Measurements from ENCODE around the gene DUS4L.
A peak's percentile ranks its signal among the peaks of the same experiment; 100 is the strongest.

The DUS4L gene

DNA sequence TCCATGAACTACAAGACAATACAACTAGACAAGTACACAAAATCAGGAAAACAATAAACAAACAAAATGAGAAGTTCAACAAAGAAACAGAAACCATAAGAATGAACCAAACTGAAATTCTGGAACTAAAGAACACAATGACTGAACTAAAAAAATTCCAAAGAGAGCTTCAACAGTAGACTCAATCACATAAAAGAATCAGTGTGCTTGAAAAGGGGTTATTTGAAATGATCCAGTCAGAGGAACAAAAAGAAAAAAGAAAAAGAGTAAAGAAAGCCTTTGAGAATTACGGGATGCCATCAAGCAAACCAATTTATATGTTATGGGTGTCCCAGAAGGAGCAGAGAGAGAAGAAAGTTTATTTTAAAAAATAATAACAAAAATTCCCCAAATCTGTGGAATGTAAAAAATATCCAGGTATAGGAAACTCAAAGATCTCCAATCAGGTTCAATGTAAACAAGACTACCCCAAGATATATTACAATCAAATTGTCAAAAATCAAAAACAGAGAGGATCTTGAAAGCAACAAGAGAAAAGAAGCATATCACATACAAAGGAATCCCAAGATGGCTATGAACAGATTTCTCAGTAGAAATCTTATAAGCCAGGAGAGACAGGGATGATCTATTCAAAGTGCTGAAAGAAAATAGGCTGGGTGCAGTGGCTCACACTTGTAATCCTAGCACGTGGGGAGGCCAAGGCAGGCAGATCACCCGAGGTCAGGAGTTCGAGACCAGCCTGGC is 18.8 kb upstream of the DUS4L start:
- no peak for FAIRE-seq

DNA sequence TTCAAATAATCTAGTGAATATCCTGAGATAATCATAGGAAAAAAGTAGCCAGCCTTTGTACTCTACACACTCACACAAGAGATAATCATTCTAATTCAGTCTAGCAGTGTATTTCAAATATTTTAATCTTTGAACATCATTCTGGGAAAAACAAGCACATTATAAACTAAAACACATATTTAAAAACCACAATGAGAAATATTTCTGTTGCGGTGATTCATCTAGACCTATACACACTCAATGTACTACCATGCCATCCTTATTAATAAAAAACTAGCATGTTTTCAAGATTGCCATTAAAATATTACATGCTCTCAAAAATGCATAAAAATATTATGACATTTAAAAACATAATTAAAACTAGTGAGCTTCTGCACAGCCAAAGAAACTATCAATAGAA is 11.8 kb upstream of the DUS4L start:
- no peak for TF ChIP-seq PAX5 (IDR thresholded peaks at IDR 0.05; ENCODE audit: insufficient read depth, low read length, severe bottlenecking)
- TF ChIP-seq TAF1 (IDR thresholded peaks at IDR 0.05; ENCODE audit: low read depth, low read length) = no peak
- no peak for TF ChIP-seq SPI1 (IDR thresholded peaks at IDR 0.05; ENCODE audit: low read depth, low read length)
- no peak for TF ChIP-seq POU2F2 (IDR thresholded peaks at IDR 0.05; ENCODE audit: low read depth, low read length)
- no peak for TF ChIP-seq POLR2A (IDR thresholded peaks at IDR 0.05; ENCODE audit: low read depth, low read length)
- TF ChIP-seq POLR2AphosphoS5 (IDR thresholded peaks at IDR 0.05; ENCODE audit: low read depth, low read length) = no peak
- FAIRE-seq (no peak), DNase-seq (ENCODE audit: insufficient read length, low spot score) (no peak)

More for the DNA sequence above, 18.8 kb upstream of the DUS4L start:
- TF ChIP-seq SPI1 (IDR thresholded peaks at IDR 0.05; ENCODE audit: low read depth, low read length) (no peak), PAX5 (IDR thresholded peaks at IDR 0.05; ENCODE audit: insufficient read depth, low read length, severe bottlenecking) (no peak), POLR2AphosphoS5 (IDR thresholded peaks at IDR 0.05; ENCODE audit: low read depth, low read length) (no peak), POU2F2 (IDR thresholded peaks at IDR 0.05; ENCODE audit: low read depth, low read length) (no peak), TAF1 (IDR thresholded peaks at IDR 0.05; ENCODE audit: low read depth, low read length) (no peak), POLR2A (IDR thresholded peaks at IDR 0.05; ENCODE audit: low read depth, low read length) (no peak)
- DNase-seq (ENCODE audit: insufficient read length, low spot score) = no peak

GRCh38 chr7:107555893-107556292 is 7.9 kb upstream of the DUS4L start:
- TF ChIP-seq POLR2A (IDR thresholded peaks at IDR 0.05; ENCODE audit: low read depth, low read length) (no peak), PAX5 (IDR thresholded peaks at IDR 0.05; ENCODE audit: insufficient read depth, low read length, severe bottlenecking) (no peak), SPI1 (IDR thresholded peaks at IDR 0.05; ENCODE audit: low read depth, low read length) (no peak), POU2F2 (IDR thresholded peaks at IDR 0.05; ENCODE audit: low read depth, low read length) (no peak), TAF1 (IDR thresholded peaks at IDR 0.05; ENCODE audit: low read depth, low read length) (no peak), POLR2AphosphoS5 (IDR thresholded peaks at IDR 0.05; ENCODE audit: low read depth, low read length) (no peak)
- no peak for FAIRE-seq

GRCh38 chr7:107559864-107560263 is 3.9 kb upstream of the DUS4L start:
- FAIRE-seq (no peak), DNase-seq (ENCODE audit: insufficient read length, low spot score) (no peak)
- no peak for TF ChIP-seq POU2F2 (IDR thresholded peaks at IDR 0.05; ENCODE audit: low read depth, low read length)
- TF ChIP-seq SPI1 (IDR thresholded peaks at IDR 0.05; ENCODE audit: low read depth, low read length) = no peak
- TF ChIP-seq POLR2A (IDR thresholded peaks at IDR 0.05; ENCODE audit: low read depth, low read length) = no peak
- TF ChIP-seq TAF1 (IDR thresholded peaks at IDR 0.05; ENCODE audit: low read depth, low read length) = no peak
- no peak for TF ChIP-seq PAX5 (IDR thresholded peaks at IDR 0.05; ENCODE audit: insufficient read depth, low read length, severe bottlenecking)
- TF ChIP-seq POLR2AphosphoS5 (IDR thresholded peaks at IDR 0.05; ENCODE audit: low read depth, low read length) = no peak

More at GRCh38 chr7:107555893-107556292, 7.9 kb upstream of the DUS4L start:
- no peak for DNase-seq (ENCODE audit: insufficient read length, low spot score)

DNA sequence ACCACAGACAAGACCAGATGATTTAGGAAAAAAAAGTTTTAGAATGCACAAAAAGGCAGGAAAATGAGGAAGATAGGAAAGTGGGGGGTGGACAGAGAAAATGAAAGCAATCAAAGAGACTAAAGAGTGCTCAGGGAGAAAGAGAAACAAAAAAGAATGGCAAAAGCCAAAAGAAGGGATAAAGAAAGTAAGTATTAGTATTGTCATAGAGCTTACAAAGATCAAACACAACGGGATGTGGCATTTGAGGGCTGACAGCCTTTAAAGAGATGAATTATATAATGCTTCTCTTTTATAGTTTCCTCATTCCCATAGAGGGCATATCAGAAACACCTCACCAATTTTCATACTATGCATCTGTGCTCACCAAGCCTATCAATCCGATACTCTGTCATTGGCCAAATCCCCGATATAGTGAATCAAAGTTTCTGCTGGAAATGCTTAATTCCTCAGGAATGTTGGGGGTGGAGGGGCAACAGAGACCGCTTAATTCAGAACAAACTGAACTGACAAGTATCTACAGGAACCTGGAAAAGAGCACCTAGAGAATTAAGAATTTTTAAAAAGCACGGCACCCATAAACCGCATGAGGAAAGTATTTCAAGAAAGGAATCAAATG is 2.8 kb upstream of the DUS4L start:
- no peak for DNase-seq (ENCODE audit: insufficient read length, low spot score)
- FAIRE-seq = no peak
- TF ChIP-seq POU2F2 (IDR thresholded peaks at IDR 0.05; ENCODE audit: low read depth, low read length) (no peak), TAF1 (IDR thresholded peaks at IDR 0.05; ENCODE audit: low read depth, low read length) (no peak), POLR2A (IDR thresholded peaks at IDR 0.05; ENCODE audit: low read depth, low read length) (no peak), POLR2AphosphoS5 (IDR thresholded peaks at IDR 0.05; ENCODE audit: low read depth, low read length) (no peak), PAX5 (IDR thresholded peaks at IDR 0.05; ENCODE audit: insufficient read depth, low read length, severe bottlenecking) (no peak), SPI1 (IDR thresholded peaks at IDR 0.05; ENCODE audit: low read depth, low read length) (no peak)

GRCh38 chr7:107563081-107563774 is 543 bp upstream of the DUS4L start:
- DNase-seq (ENCODE audit: insufficient read length, low spot score) = peak; percentile 18
- no peak for TF ChIP-seq SPI1 (IDR thresholded peaks at IDR 0.05; ENCODE audit: low read depth, low read length)
- TF ChIP-seq POU2F2 (IDR thresholded peaks at IDR 0.05; ENCODE audit: low read depth, low read length) = no peak
- no peak for TF ChIP-seq POLR2A (IDR thresholded peaks at IDR 0.05; ENCODE audit: low read depth, low read length)
- TF ChIP-seq POLR2AphosphoS5 (IDR thresholded peaks at IDR 0.05; ENCODE audit: low read depth, low read length) = no peak
- FAIRE-seq = no peak

DNA sequence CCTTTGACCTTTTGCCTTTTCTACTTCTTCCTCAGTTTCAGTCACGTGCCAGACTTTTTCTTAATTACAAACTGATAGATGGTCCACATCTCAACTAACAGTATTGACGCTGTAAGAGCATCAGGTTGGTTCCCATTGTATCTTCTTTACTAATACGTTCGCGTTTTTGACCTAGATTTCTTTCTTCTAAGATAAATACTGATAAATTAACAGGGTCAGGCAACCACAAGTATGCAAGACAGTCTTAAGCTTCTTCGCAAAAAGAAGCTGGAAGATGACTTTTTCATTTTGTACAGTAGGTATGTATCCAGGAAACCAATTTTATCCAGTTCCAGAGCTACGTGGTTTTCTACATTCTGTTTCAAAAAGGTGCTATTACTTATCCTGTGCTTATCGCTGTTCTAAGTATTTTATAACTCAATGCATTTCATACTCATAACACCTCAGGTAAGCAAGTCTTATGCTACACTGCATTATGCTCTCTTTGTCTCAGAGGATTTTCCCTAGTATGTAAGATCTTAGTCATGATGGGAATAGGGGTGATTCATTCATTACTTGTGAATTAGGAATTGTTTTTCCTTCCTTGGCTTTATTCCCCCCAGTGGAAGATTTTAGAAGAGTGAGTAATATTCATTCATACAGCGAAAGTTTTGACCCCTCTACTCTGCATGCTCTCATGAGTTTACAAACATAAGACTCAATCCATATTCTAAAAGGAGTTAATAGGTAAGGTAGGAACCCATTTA is 955 bp downstream of the DUS4L start:
- FAIRE-seq = peak; percentile 66
- TF ChIP-seq POLR2A (IDR thresholded peaks at IDR 0.05; ENCODE audit: low read depth, low read length) (no peak), SPI1 (IDR thresholded peaks at IDR 0.05; ENCODE audit: low read depth, low read length) (no peak), PAX5 (IDR thresholded peaks at IDR 0.05; ENCODE audit: insufficient read depth, low read length, severe bottlenecking) (no peak), POLR2AphosphoS5 (IDR thresholded peaks at IDR 0.05; ENCODE audit: low read depth, low read length) (no peak), POU2F2 (IDR thresholded peaks at IDR 0.05; ENCODE audit: low read depth, low read length) (no peak), TAF1 (IDR thresholded peaks at IDR 0.05; ENCODE audit: low read depth, low read length) (no peak)
- DNase-seq (ENCODE audit: insufficient read length, low spot score) = no peak

GRCh38 chr7:107570298-107570697 is 6.5 kb downstream of the DUS4L start:
- FAIRE-seq (no peak), DNase-seq (ENCODE audit: insufficient read length, low spot score) (no peak)
- TF ChIP-seq POLR2AphosphoS5 (IDR thresholded peaks at IDR 0.05; ENCODE audit: low read depth, low read length) = no peak
- TF ChIP-seq TAF1 (IDR thresholded peaks at IDR 0.05; ENCODE audit: low read depth, low read length) = no peak
- no peak for TF ChIP-seq POU2F2 (IDR thresholded peaks at IDR 0.05; ENCODE audit: low read depth, low read length)

GRCh38 chr7:107573537-107573936 is 9.8 kb downstream of the DUS4L start:
- FAIRE-seq (no peak), DNase-seq (ENCODE audit: insufficient read length, low spot score) (no peak)
- TF ChIP-seq POLR2AphosphoS5 (IDR thresholded peaks at IDR 0.05; ENCODE audit: low read depth, low read length) (no peak), TAF1 (IDR thresholded peaks at IDR 0.05; ENCODE audit: low read depth, low read length) (no peak), SPI1 (IDR thresholded peaks at IDR 0.05; ENCODE audit: low read depth, low read length) (no peak), POLR2A (IDR thresholded peaks at IDR 0.05; ENCODE audit: low read depth, low read length) (no peak), POU2F2 (IDR thresholded peaks at IDR 0.05; ENCODE audit: low read depth, low read length) (no peak), PAX5 (IDR thresholded peaks at IDR 0.05; ENCODE audit: insufficient read depth, low read length, severe bottlenecking) (no peak)

Measured in GM12891 (cell line).